Caco-2 (cell line): ENCODE results near the gene BTG2. TPM values are rescaled to one million over a fixed set of nuclear protein-coding genes. Genes with fewer than 3 reads are reported as not detected.

Source experiments
- BruUV-seq: library from RNA; stranded (reverse); fragments of 400-500 nt; replicated peaks from 2 replicates; lab custom pipeline; 2021; lab: Mats Ljungman, UMichigan
- CTCF ChIA-PET: fragments of 300-600 bp; sonication (Branson Sonifier 250); formaldehyde crosslinking; loops from one replicate; lab custom pipeline; 2022; ENCODE audit warnings: antibody characterized with exemption; lab: Charles Lee
- POLR2A ChIA-PET: fragments of 300-600 bp; sonication (Branson Sonifier 250); formaldehyde crosslinking; loops from one replicate; lab custom pipeline; 2022; ENCODE audit warnings: antibody characterized with exemption; lab: Charles Lee
- DNase-seq, 2 experiments: peaks; one replicate each; pipeline versions ENCODE4 v3.0.0 to v3.0.0-alpha.2; 2020 to 2022
- H3K27me3 ChIP-seq: replicated peaks from 2 replicates; pipeline ENCODE4 v1.6.0; 2011; ENCODE audit warnings: low read length; ENCODE audit not compliant: control insufficient read depth, insufficient read depth
- H3K36me3 ChIP-seq: 2 replicates; pipeline ENCODE4 v1.5.1; 2011; ENCODE audit warnings: low read length; ENCODE audit not compliant: control insufficient read depth, insufficient read depth
- H3K4me1 ChIP-seq: fragments of 250-450 bp; sonication (Bioruptor Pico); 2 replicates; pipeline ENCODE4 v1.5.1; 2020; ENCODE audit warnings: mild to moderate bottlenecking
- H3K4me3 ChIP-seq: 2 replicates; pipeline ENCODE4 v1.5.1; 2011; ENCODE audit warnings: low read depth, mild to moderate bottlenecking, control low read depth, low read length
- H3K9me3 ChIP-seq: fragments of 250-450 bp; sonication (Bioruptor Pico); 2 replicates; pipeline ENCODE4 v1.5.1; 2020; ENCODE audit warnings: mild to moderate bottlenecking, moderate library complexity
- H3K27ac Mint-ChIP-seq: one replicate; pipeline ENCODE4 v1.8.0; 2022; ENCODE audit warnings: mixed read lengths; ENCODE audit not compliant: unreplicated experiment
- H3K27me3 Mint-ChIP-seq: one replicate; pipeline ENCODE4 v1.8.0; 2022; ENCODE audit warnings: mixed read lengths; ENCODE audit not compliant: insufficient read depth, unreplicated experiment
- H3K36me3 Mint-ChIP-seq: one replicate; pipeline ENCODE4 v1.8.0; 2022; ENCODE audit warnings: mild to moderate bottlenecking, mixed read lengths; ENCODE audit not compliant: insufficient read depth, unreplicated experiment
- H3K4me1 Mint-ChIP-seq: one replicate; pipeline ENCODE4 v1.8.0; 2022; ENCODE audit warnings: low read depth, mixed read lengths; ENCODE audit not compliant: unreplicated experiment
- H3K4me3 Mint-ChIP-seq: one replicate; pipeline ENCODE4 v1.8.0; 2022; ENCODE audit warnings: mild to moderate bottlenecking, moderate library complexity, mixed read lengths; ENCODE audit not compliant: unreplicated experiment
- H3K9me3 Mint-ChIP-seq: one replicate; pipeline ENCODE4 v1.8.0; 2022; ENCODE audit warnings: mixed read lengths; ENCODE audit not compliant: unreplicated experiment
- intact Hi-C: fragments of 100-400 bp; cut with micrococcal nuclease; formaldehyde crosslinking; loops from one replicate; pipeline ENCODE4 v1.10.0; 2022; ENCODE audit not compliant: unreplicated experiment
- total RNA-seq: library from RNA; stranded (reverse); gene quantifications from 2 replicates; pipeline ENCODE4 v1.2.3, GENCODE V29; 2022
- TF ChIP-seq, protein P1 (sequence below), 2 experiments: fragments of 200-600 bp in 1 of 2; IDR thresholded peaks; 1 replicate in 1 of 2; 2 replicates in 1 of 2; pipeline versions ENCODE4 v1.5.1 to v1.8.0; 2011 to 2022; ENCODE audit warnings: antibody characterized with exemption in 1 of 2, control low read depth in 1 of 2, inconsistent platforms in 1 of 2, low read depth in 1 of 2, low read length in 1 of 2, mild to moderate bottlenecking in 1 of 2, moderate library complexity in 1 of 2; ENCODE audit not compliant: insufficient read depth in 1 of 2, severe bottlenecking in 1 of 2, unreplicated experiment in 1 of 2

The BTG2 gene
- total RNA-seq, 1 experiment from 2014 or later, result 21.2 TPM

DNA sequence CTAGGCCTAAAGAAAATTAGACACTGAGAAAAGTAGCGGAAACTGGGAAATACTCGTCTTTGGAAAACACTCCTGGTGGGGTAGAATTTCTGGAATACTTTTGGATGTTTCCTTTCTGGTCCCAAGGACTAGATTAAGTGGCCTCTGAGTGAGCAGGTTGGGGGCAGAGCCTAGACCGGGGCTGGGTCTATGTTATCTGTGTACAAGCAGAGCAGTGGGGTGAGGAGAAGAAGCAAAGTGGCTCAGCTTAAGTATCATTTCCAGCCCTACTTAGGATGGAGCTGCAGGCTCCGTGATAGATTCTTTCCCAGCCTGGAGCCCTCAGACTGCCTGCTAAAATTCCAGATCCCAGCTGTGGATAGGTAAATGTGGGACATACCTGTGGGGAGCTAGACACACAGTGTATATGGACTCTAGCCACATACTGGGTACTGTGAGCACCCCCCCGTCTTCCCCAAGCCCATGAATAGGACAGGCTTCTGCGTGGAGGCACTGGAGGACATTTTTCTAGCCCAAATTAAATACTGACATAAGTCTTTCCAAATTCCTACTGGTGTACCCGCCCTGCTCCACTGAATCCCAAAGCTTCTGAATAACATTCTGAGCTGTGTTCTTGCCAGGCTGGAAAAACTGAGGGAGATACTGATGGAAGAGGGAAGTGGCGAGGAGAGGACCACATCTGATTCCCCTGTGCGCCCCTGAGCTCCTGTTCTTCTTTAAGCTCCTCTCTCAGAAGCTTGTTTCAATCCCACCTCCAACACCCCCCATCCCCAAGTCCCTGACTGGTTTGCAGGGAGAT is 38.8 kb downstream of the BTG2 start:
- Histone ChIP-seq H3K36me3 (no peaks in the 10 kb centered on the region), H3K4me1 (peaks cover 5% of the 10 kb centered on the region; the same call in 1 of the 2 replicates), H3K27me3 (no peaks in the 10 kb centered on the region), H3K9me3 (no peaks in the 10 kb centered on the region), H3K4me3 (no peak overlapping the region)
- ChIA-PET POLR2A (no interaction called here), CTCF (interaction anchor here (1.1 to 1.9 kb wide), 3 partner anchors 75 to 356 kb away, joined by 4 to 5 read pairs (median 4); no protein-coding TSS in a partner anchor)
- peaks cover 6% of the 10 kb centered on the region for H3K4me1 Mint-ChIP-seq
- intact Hi-C loops, result loop anchor here (2.0 to 5.0 kb wide), 2 partner anchors 83 to 359 kb away; no protein-coding TSS in a partner anchor
- H3K36me3 Mint-ChIP-seq, result no peaks in the 10 kb centered on the region
- H3K9me3 Mint-ChIP-seq, result no peaks in the 10 kb centered on the region
- H3K27ac Mint-ChIP-seq, result no peak overlapping the region
- no peak overlapping the region for H3K4me3 Mint-ChIP-seq
- no peaks in the 10 kb centered on the region for H3K27me3 Mint-ChIP-seq
- TF ChIP-seq, protein P1, sequence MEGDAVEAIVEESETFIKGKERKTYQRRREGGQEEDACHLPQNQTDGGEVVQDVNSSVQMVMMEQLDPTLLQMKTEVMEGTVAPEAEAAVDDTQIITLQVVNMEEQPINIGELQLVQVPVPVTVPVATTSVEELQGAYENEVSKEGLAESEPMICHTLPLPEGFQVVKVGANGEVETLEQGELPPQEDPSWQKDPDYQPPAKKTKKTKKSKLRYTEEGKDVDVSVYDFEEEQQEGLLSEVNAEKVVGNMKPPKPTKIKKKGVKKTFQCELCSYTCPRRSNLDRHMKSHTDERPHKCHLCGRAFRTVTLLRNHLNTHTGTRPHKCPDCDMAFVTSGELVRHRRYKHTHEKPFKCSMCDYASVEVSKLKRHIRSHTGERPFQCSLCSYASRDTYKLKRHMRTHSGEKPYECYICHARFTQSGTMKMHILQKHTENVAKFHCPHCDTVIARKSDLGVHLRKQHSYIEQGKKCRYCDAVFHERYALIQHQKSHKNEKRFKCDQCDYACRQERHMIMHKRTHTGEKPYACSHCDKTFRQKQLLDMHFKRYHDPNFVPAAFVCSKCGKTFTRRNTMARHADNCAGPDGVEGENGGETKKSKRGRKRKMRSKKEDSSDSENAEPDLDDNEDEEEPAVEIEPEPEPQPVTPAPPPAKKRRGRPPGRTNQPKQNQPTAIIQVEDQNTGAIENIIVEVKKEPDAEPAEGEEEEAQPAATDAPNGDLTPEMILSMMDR (IDR thresholded peaks at IDR 0.05; ENCODE audit: insufficient read depth in 1 of 2, low read depth in 1 of 2, low read length in 1 of 2, severe bottlenecking in 1 of 2, unreplicated experiment in 1 of 2), result no peak
- BruUV-seq, result no TSS peak
- DNase-seq, result no peak

DNA sequence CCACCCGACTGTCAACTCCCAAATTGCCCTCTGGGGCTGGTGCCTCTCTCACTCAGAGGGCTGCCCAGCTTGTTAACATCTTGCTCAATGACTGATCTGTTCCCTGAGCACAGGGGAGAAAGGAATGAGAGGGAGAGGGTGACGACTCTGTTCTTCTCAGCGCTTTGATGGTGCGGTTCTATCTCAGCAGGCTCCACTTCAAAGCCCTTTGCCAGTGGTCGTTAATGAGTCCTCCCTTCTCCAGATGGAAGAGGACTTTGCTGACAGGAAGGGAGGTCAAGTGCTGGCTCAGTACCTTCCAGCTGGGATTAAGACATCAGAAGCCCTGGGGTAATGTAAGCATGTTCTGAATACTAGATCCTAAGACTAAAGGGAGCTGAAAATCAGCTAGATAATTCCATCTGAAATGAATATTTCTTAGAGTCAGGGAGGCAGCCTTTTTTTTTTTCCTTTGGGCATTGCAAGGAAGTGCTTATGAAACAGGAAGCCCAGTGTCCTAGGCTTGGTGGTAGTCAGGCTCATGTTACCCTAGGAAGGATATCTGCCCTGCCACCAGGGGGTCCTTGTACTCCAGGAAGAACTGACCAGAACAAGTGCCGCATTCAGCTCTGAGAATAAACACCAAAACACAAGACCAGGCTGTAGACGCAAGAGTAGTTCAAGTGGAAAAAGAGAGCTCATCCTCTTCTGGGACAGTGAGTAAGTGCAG is 40.9 kb downstream of the BTG2 start:
- Mint-ChIP-seq H3K27ac (no peak overlapping the region), H3K27me3 (no peaks in the 10 kb centered on the region), H3K4me3 (no peak overlapping the region), H3K9me3 (no peaks in the 10 kb centered on the region), H3K36me3 (no peaks in the 10 kb centered on the region), H3K4me1 (peaks cover 17% of the 10 kb centered on the region)
- Histone ChIP-seq H3K4me1 (peaks cover 20% of the 10 kb centered on the region), H3K9me3 (no peaks in the 10 kb centered on the region), H3K4me3 (no peak overlapping the region), H3K36me3 (no peaks in the 10 kb centered on the region), H3K27me3 (no peaks in the 10 kb centered on the region)
- ChIA-PET POLR2A (no interaction called here), CTCF (interaction anchor here (0.6 kb wide), 1 partner anchor 1067 kb away, joined by 4 read pairs; no protein-coding TSS in a partner anchor)
- no peak for DNase-seq
- no TSS peak for BruUV-seq
- TF ChIP-seq, protein P1 (IDR thresholded peaks at IDR 0.05; ENCODE audit: insufficient read depth in 1 of 2, low read depth in 1 of 2, low read length in 1 of 2, severe bottlenecking in 1 of 2, unreplicated experiment in 1 of 2), result no peak
- intact Hi-C loops, result no loop called here

DNA sequence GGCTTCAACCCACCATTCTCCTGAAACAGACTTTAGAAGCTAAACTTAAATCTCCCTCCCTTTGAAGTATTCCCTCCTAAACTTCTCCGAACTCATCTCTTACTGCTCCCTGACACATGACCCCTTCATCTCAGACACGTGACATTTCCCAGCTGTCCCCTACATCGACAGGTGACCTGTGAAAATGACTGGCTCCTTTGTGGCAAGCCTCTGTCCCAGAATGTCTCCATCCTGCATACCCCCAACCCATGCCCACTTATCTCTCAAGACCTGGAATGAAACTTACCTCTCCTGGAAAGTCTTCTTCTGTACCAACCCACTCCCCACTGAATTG is 41.4 kb downstream of the BTG2 start:
- Mint-ChIP-seq H3K36me3 (no peaks in the 10 kb centered on the region), H3K9me3 (no peaks in the 10 kb centered on the region), H3K4me1 (peaks cover 17% of the 10 kb centered on the region), H3K4me3 (no peak overlapping the region), H3K27me3 (no peaks in the 10 kb centered on the region), H3K27ac (no peak overlapping the region)
- intact Hi-C loops, result no loop called here
- ChIA-PET POLR2A (no interaction called here), CTCF (interaction anchor here (0.5 kb wide), 1 partner anchor 19 kb away, joined by 3 read pairs; no protein-coding TSS in a partner anchor)
- TF ChIP-seq, protein P1 (IDR thresholded peaks at IDR 0.05; ENCODE audit: insufficient read depth in 1 of 2, low read depth in 1 of 2, low read length in 1 of 2, severe bottlenecking in 1 of 2, unreplicated experiment in 1 of 2), result no peak
- Histone ChIP-seq H3K4me3 (no peak overlapping the region), H3K27me3 (no peaks in the 10 kb centered on the region), H3K4me1 (peaks cover 25% of the 10 kb centered on the region), H3K9me3 (no peaks in the 10 kb centered on the region), H3K36me3 (no peaks in the 10 kb centered on the region)
- no peak for DNase-seq
- no TSS peak for BruUV-seq
